ENCODE results near the gene PTPRD.

DNA sequence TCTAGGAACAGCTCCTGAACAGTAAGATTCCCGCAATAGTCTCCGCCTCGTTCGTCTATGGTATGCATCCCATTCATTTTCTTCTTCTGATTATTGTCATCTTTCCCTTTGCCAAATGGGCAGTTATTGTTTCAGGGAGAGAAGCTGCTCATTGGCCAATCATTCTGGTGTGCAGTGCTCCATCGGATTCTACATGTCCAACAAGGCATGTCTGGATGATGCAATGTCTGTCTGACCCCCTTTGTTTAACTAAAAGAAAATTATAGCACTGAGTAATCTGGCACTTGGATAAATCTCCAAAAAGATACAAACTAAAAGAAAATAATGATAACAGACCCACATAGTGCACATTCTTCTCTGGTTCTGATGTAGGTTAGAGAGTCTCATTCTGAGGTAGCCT, 2297.6 kb downstream of the PTPRD start:
- TF ChIP-seq, protein P1, sequence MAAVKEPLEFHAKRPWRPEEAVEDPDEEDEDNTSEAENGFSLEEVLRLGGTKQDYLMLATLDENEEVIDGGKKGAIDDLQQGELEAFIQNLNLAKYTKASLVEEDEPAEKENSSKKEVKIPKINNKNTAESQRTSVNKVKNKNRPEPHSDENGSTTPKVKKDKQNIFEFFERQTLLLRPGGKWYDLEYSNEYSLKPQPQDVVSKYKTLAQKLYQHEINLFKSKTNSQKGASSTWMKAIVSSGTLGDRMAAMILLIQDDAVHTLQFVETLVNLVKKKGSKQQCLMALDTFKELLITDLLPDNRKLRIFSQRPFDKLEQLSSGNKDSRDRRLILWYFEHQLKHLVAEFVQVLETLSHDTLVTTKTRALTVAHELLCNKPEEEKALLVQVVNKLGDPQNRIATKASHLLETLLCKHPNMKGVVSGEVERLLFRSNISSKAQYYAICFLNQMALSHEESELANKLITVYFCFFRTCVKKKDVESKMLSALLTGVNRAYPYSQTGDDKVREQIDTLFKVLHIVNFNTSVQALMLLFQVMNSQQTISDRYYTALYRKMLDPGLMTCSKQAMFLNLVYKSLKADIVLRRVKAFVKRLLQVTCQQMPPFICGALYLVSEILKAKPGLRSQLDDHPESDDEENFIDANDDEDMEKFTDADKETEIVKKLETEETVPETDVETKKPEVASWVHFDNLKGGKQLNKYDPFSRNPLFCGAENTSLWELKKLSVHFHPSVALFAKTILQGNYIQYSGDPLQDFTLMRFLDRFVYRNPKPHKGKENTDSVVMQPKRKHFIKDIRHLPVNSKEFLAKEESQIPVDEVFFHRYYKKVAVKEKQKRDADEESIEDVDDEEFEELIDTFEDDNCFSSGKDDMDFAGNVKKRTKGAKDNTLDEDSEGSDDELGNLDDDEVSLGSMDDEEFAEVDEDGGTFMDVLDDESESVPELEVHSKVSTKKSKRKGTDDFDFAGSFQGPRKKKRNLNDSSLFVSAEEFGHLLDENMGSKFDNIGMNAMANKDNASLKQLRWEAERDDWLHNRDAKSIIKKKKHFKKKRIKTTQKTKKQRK (IDR thresholded peaks at IDR 0.05; ENCODE audit: borderline replicate concordance, low read depth, low read length): no peak
- TF ChIP-seq SMARCC2 (IDR thresholded peaks at IDR 0.05; ENCODE audit: low read depth) (no peak), BMI1 (IDR thresholded peaks at IDR 0.05; ENCODE audit: low read length) (no peak), ILF3 (IDR thresholded peaks at IDR 0.05; ENCODE audit: borderline replicate concordance) (no peak), POLR2A (conservative IDR thresholded peaks at IDR 0.05) (no peak)
- TF ChIP-seq, protein P2, sequence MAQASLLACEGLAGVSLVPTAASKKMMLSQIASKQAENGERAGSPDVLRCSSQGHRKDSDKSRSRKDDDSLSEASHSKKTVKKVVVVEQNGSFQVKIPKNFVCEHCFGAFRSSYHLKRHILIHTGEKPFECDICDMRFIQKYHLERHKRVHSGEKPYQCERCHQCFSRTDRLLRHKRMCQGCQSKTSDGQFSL (CRISPR knock-in tag; IDR thresholded peaks at IDR 0.05): no peak
- TF ChIP-seq, protein P2 (tag; IDR thresholded peaks at IDR 0.05): no peak
- TF ChIP-seq, protein P3, sequence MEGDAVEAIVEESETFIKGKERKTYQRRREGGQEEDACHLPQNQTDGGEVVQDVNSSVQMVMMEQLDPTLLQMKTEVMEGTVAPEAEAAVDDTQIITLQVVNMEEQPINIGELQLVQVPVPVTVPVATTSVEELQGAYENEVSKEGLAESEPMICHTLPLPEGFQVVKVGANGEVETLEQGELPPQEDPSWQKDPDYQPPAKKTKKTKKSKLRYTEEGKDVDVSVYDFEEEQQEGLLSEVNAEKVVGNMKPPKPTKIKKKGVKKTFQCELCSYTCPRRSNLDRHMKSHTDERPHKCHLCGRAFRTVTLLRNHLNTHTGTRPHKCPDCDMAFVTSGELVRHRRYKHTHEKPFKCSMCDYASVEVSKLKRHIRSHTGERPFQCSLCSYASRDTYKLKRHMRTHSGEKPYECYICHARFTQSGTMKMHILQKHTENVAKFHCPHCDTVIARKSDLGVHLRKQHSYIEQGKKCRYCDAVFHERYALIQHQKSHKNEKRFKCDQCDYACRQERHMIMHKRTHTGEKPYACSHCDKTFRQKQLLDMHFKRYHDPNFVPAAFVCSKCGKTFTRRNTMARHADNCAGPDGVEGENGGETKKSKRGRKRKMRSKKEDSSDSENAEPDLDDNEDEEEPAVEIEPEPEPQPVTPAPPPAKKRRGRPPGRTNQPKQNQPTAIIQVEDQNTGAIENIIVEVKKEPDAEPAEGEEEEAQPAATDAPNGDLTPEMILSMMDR (IDR thresholded peaks at IDR 0.05 in 2 of 3, conservative IDR thresholded peaks at IDR 0.05 in 1 of 3; ENCODE audit: insufficient read depth in 2 of 3, low read depth in 1 of 3, low read length in 3 of 3): no peak
